ENCODE results near the gene AKR1B1. TPM values are rescaled to one million over a fixed set of nuclear protein-coding genes. Genes with fewer than 3 reads are reported as not detected.

Gene AKR1B1
- total RNA-seq, 1 donor from 2014 or later = 99.6 TPM

DNA sequence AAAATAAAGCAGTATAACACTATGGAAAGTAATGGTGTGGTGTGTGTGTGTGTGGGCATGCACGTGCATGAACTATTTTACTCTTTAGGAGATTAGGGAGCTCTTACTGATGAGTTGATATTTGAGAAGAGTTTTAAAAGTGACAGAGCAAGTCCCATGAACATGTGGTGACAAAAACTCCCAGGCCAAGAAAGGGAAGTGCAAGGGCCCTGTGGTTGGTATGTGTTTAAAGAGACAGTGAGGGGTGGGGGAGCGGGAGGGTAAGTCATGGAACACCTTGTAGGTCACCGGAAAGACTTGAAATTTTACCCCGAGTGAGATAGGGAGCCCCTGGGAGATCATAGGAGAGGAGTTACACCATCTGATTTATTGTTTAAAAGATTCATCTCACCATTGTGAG lies 63.3 kb downstream of the AKR1B1 start:
- DNase-seq = no peak
- Mint-ChIP-seq H3K27ac (ENCODE audit: unreplicated experiment) (no peak overlapping the region), H3K9me3 (ENCODE audit: unreplicated experiment) (peaks cover 1% of the 10 kb centered on the region), H3K27me3 (ENCODE audit: unreplicated experiment) (peaks cover 10% of the 10 kb centered on the region), H3K4me1 (ENCODE audit: low read depth, unreplicated experiment) (peaks cover 3% of the 10 kb centered on the region), H3K4me3 (ENCODE audit: unreplicated experiment) (no peak overlapping the region), H3K36me3 (ENCODE audit: unreplicated experiment) (no peaks in the 10 kb centered on the region)
- TF ChIP-seq, protein P1, sequence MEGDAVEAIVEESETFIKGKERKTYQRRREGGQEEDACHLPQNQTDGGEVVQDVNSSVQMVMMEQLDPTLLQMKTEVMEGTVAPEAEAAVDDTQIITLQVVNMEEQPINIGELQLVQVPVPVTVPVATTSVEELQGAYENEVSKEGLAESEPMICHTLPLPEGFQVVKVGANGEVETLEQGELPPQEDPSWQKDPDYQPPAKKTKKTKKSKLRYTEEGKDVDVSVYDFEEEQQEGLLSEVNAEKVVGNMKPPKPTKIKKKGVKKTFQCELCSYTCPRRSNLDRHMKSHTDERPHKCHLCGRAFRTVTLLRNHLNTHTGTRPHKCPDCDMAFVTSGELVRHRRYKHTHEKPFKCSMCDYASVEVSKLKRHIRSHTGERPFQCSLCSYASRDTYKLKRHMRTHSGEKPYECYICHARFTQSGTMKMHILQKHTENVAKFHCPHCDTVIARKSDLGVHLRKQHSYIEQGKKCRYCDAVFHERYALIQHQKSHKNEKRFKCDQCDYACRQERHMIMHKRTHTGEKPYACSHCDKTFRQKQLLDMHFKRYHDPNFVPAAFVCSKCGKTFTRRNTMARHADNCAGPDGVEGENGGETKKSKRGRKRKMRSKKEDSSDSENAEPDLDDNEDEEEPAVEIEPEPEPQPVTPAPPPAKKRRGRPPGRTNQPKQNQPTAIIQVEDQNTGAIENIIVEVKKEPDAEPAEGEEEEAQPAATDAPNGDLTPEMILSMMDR (IDR thresholded peaks at IDR 0.05; ENCODE audit: partially characterized antibody, unreplicated experiment) = no peak

DNA sequence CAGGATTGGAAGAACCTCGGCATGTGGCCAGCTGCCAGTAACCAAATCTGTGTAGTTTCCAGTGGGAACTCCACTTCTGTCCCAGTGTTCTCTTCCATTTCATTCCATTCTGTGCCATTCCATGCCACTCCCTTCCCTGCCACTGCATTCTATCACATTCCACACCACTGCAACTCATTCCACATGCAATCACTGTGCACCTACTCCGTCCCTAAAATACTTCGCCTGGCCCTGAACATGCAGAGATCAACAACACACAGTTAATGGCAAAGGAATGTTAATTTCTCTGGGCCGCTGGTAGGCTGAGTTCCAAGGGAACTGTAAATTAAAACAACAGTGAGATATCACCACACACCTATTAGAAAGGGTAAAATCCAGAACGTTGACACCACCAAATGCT lies 64.8 kb downstream of the AKR1B1 start:
- Mint-ChIP-seq H3K27me3 (ENCODE audit: unreplicated experiment) (peaks cover 10% of the 10 kb centered on the region), H3K4me3 (ENCODE audit: unreplicated experiment) (no peak overlapping the region), H3K27ac (ENCODE audit: unreplicated experiment) (no peak overlapping the region), H3K4me1 (ENCODE audit: low read depth, unreplicated experiment) (peaks cover 1% of the 10 kb centered on the region), H3K9me3 (ENCODE audit: unreplicated experiment) (peaks cover 3% of the 10 kb centered on the region), H3K36me3 (ENCODE audit: unreplicated experiment) (no peaks in the 10 kb centered on the region)
- TF ChIP-seq, protein P1 (IDR thresholded peaks at IDR 0.05; ENCODE audit: partially characterized antibody, unreplicated experiment) = no peak
- no peak for DNase-seq

Other genes with a start within 250 kb of the AKR1B1 start
- gene SLC35B4, start 142.2 kb downstream of the AKR1B1 start, total RNA-seq (ENCODE audit: unreplicated experiment) = 40.9 TPM
- gene AKR1B10, start 68.5 kb upstream of the AKR1B1 start, total RNA-seq (ENCODE audit: unreplicated experiment) = not detected
- gene AKR1B15, start 90.0 kb upstream of the AKR1B1 start, total RNA-seq (ENCODE audit: unreplicated experiment) = not detected
- 24.2 TPM for gene BPGM, start 187.8 kb upstream of the AKR1B1 start, total RNA-seq (ENCODE audit: unreplicated experiment)